HepG2 (cell line): ENCODE measurements around the gene GGACT. TPM values are rescaled to one million over a fixed set of nuclear protein-coding genes. Genes with fewer than 3 reads are reported as not detected.
"Not testable (repeated sequence)": the region's sequence is repeated elsewhere in the genome, so short reads cannot be mapped to it uniquely, and the experiment has no call there.

Source experiments
- ATAC-seq: fragments of 200-7000 bp; cut with Tn5 transposase; 3 replicates; pipeline ENCODE4 v1.9.1; 2020; ENCODE audit warnings: mild to moderate bottlenecking, moderate library complexity
- BruUV-seq: library from RNA; stranded (reverse); fragments of 400-500 nt; replicated peaks from 2 replicates; lab custom pipeline; 2021; lab: Mats Ljungman, UMichigan
- CTCF ChIA-PET: fragments of 300-600 bp; formaldehyde crosslinking; extraction: SDS; loops from one replicate; lab custom pipeline; 2021; ENCODE audit warnings: low total read pairs, inconsistent platforms, low intra/inter-chr PET ratio; lab: Yijun Ruan, JAX
- POLR2A ChIA-PET: fragments of 350-600 bp; sonication (Branson Sonifier 250); formaldehyde crosslinking; loops from one replicate; lab custom pipeline; 2020; ENCODE audit warnings: antibody characterized with exemption, inconsistent platforms; lab: Yijun Ruan, JAX
- DNase-seq: peaks from one replicate; pipeline ENCODE4 v3.0.0-alpha.2; 2015; ENCODE audit warnings: low spot score
- FAIRE-seq: peaks from 3 replicates; lab custom pipeline; 2011; peaks lifted over from hg19 to GRCh38; lab: Jason Lieb, UNC
- H2AFZ ChIP-seq: one replicate; pipeline ENCODE4 v1.6.1; 2011; ENCODE audit warnings: low read length, inconsistent platforms
- H3K27ac ChIP-seq: fragments of 300-600 bp; 3 replicates; pipeline ENCODE4 v1.8.0; 2011; ENCODE audit warnings: mixed run types, mild to moderate bottlenecking, mixed read lengths, low read length, inconsistent platforms; ENCODE audit not compliant: insufficient read depth; ENCODE audit errors: extremely low read length
- H3K27me3 ChIP-seq, 2 experiments: fragments of 200-600 bp in 1 of 2; 2 replicates in 1 of 2; 3 replicates in 1 of 2; pipeline versions ENCODE4 v1.6.0 to v1.8.0; 2011; ENCODE audit warnings: low read length in 2 of 2, mild to moderate bottlenecking in 2 of 2, moderate library complexity in 2 of 2, inconsistent platforms in 1 of 2; ENCODE audit not compliant: insufficient read depth in 2 of 2, control insufficient read depth in 1 of 2
- H3K36me3 ChIP-seq, 2 experiments: fragments of 200-600 bp in 1 of 2; replicated peaks in 1 of 2; 2 replicates in 1 of 2; 3 replicates in 1 of 2; pipeline versions ENCODE4 v1.5.1 to v1.8.0; 2011; ENCODE audit warnings: low read length in 2 of 2, inconsistent platforms in 1 of 2; ENCODE audit not compliant: insufficient read depth in 2 of 2, control insufficient read depth in 1 of 2
- H3K4me1 ChIP-seq: 2 replicates; pipeline ENCODE4 v1.5.1; 2012; ENCODE audit warnings: low read length, inconsistent platforms; ENCODE audit not compliant: insufficient read depth
- H3K4me2 ChIP-seq: 2 replicates; pipeline ENCODE4 v1.6.0; 2011; ENCODE audit warnings: low read depth, low read length, inconsistent platforms
- H3K4me3 ChIP-seq, 3 experiments: fragments of 200-600 bp in 1 of 3; sonication (generic), shearing (Covaris generic) in 1 of 3; replicated peaks in 1 of 3; 2 replicates each; pipeline ENCODE4 v1.5.1; 2011 to 2016; ENCODE audit warnings: low read length in 3 of 3, inconsistent platforms in 2 of 3, low read depth in 2 of 3, mild to moderate bottlenecking in 2 of 3, control low read depth in 1 of 3, mixed read lengths in 1 of 3; ENCODE audit not compliant: insufficient read depth in 1 of 3
- H3K79me2 ChIP-seq: one replicate; pipeline ENCODE4 v1.6.1; 2011; ENCODE audit warnings: low read length, inconsistent platforms; ENCODE audit not compliant: insufficient read depth
- H3K9ac ChIP-seq: 2 replicates; pipeline ENCODE4 v1.6.0; 2011; ENCODE audit warnings: mild to moderate bottlenecking, low read depth, low read length, inconsistent platforms; ENCODE audit not compliant: insufficient read depth
- H3K9me3 ChIP-seq: 2 replicates; pipeline ENCODE4 v1.5.1; 2012; ENCODE audit warnings: mild to moderate bottlenecking, low read length
- H4K20me1 ChIP-seq: 2 replicates; pipeline ENCODE4 v1.6.0; 2011; ENCODE audit warnings: inconsistent platforms, mild to moderate bottlenecking, low read length, moderate library complexity; ENCODE audit not compliant: insufficient read depth
- CBX1 ChIP-seq: IDR thresholded peaks from one replicate; pipeline ENCODE4 v1.6.1; 2016; ENCODE audit warnings: antibody characterized with exemption, low read depth
- GTF2F1 ChIP-seq: fragments of 150-350 bp; IDR thresholded peaks from 2 replicates; pipeline ENCODE4 v1.6.1; 2014; ENCODE audit warnings: low read length
- MTA1 ChIP-seq: sonication (generic); formaldehyde crosslinking; IDR thresholded peaks from 2 replicates; pipeline ENCODE4 v1.4.0; 2020; ENCODE audit warnings: missing genetic modification reagents, mild to moderate bottlenecking, borderline replicate concordance
- NCOA2 ChIP-seq: sonication (generic); formaldehyde crosslinking; IDR thresholded peaks from 2 replicates; pipeline ENCODE4 v1.8.0; 2022; ENCODE audit warnings: inconsistent platforms
- POLR2G ChIP-seq: fragments of 200-400 bp; formaldehyde crosslinking; IDR thresholded peaks from 2 replicates; pipeline ENCODE4 v1.6.1; 2018; ENCODE audit warnings: mild to moderate bottlenecking, low read depth, low read length, moderate library complexity
- SMARCE1 ChIP-seq: fragments of 450-650 bp; IDR thresholded peaks from 2 replicates; pipeline ENCODE4 v1.6.1; 2017; ENCODE audit warnings: borderline replicate concordance
- ZNF205 ChIP-seq: IDR thresholded peaks from 2 replicates; pipeline ENCODE4 v1.6.1; 2018; ENCODE audit warnings: missing biosample characterization, missing genetic modification reagents
- ZNF432 ChIP-seq: sonication (generic); formaldehyde crosslinking; IDR thresholded peaks from 2 replicates; pipeline ENCODE4 v1.5.0; 2020; ENCODE audit warnings: missing genetic modification reagents, mild to moderate bottlenecking, borderline replicate concordance
- ZSCAN9 ChIP-seq: IDR thresholded peaks from 2 replicates; pipeline ENCODE4 v1.6.1; 2016; ENCODE audit warnings: borderline replicate concordance
- WGBS: methylation state at CpG from one replicate; pipeline ENCODE4 v1.1.6; 2017; ENCODE audit warnings: low lambda C conversion rate; 5-methylcytosine and 5-hydroxymethylcytosine counted together
- in situ Hi-C: cut with HindIII; loops from 2 replicates; pipeline ENCODE4 v1.10.0; 2017; ENCODE audit warnings: low pct_unique_long_range_greater_than_20kb; ENCODE audit not compliant: extremely low pct_ligation_motif_present
- intact Hi-C: fragments of 100-400 bp; cut with micrococcal nuclease; formaldehyde crosslinking; loops from one replicate; pipeline ENCODE4 v1.10.0; 2022; ENCODE audit not compliant: unreplicated experiment
- polyA plus RNA-seq, 8 experiments: library from polyadenylated mRNA; depleted of rRNA in 3 of 8; stranded (reverse) in 7 of 8; unstranded in 1 of 8; fragments of >200 nt; fragmentation: Illumina TruSeq in 4 of 8; extraction: Trizol in 4 of 8; gene quantifications; 2 replicates each; pipeline versions ENCODE4 v1.2.1 to v1.2.3, GENCODE V29; 2011 to 2016; ENCODE audit warnings: low read depth in 4 of 8, missing spikeins in 1 of 8, mixed read lengths in 1 of 8; ENCODE audit not compliant: insufficient read depth in 1 of 8
- total RNA-seq, 5 experiments: library from RNA; depleted of rRNA; stranded (reverse); fragments of >200 nt; fragmentation: Illumina TruSeq; extraction: Trizol; gene quantifications; 2 replicates each; pipeline ENCODE4 v1.2.3, GENCODE V29; 2016; ENCODE audit warnings: low read depth in 1 of 5
- TF ChIP-seq, protein P1 (sequence below): sonication (generic); formaldehyde crosslinking; IDR thresholded peaks from 2 replicates; pipeline ENCODE4 v1.8.1; 2023; ENCODE audit warnings: mild to moderate bottlenecking, missing genetic modification reagents, borderline replicate concordance
- TF ChIP-seq, protein P2 (sequence below): sonication (generic); formaldehyde crosslinking; IDR thresholded peaks from 2 replicates; pipeline ENCODE4 v1.8.1; 2023; ENCODE audit warnings: missing genetic modification reagents, mild to moderate bottlenecking, borderline replicate concordance

Gene GGACT
- total and polyA plus RNA-seq, 2 of the 13 experiments (the other 11 are each of a cell fraction or from before 2014, with no cell fraction given): 1.7 to 1.9 TPM

DNA sequence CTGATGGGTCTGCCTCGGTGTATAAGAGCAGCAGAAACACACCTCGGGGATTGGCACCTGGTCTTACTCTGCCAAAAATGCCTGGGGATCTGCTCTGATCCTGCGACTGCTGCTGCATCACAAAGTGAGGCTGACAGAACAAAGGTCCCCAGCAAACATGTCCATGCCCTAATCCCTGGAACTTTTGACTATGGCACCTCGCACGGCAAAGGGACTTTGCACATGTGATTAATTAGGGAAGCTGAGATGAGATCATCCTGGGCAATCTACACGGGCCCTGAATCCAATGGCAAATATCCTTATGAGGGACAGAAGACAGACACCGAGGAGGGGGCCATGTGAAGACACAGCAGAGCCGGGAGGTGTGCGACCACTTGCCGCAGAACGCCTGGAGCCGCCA is 8.5 kb downstream of the GGACT start:
- in situ Hi-C loops: loop anchor here (25.0 kb wide), 1 partner anchor 532 kb away; no protein-coding TSS in a partner anchor
- DNase-seq: no peak
- H3K9me3 ChIP-seq: no peaks in the 10 kb centered on the region
- BruUV-seq: no TSS peak
- FAIRE-seq: no peak
- H3K79me2 ChIP-seq: no peaks in the 10 kb centered on the region
- intact Hi-C loops: no loop called here
- H3K36me3 ChIP-seq: no peaks in the 10 kb centered on the region
- TF ChIP-seq POLR2G (no peak), SMARCE1 (no peak), CBX1 (no peak), ZSCAN9 (CRISPR knock-in tag) (no peak), NCOA2 (no peak), ZNF205 (CRISPR knock-in tag) (no peak), ZNF432 (CRISPR knock-in tag) (no peak), GTF2F1 (no peak), MTA1 (CRISPR knock-in tag) (no peak)
- TF ChIP-seq, protein P1, sequence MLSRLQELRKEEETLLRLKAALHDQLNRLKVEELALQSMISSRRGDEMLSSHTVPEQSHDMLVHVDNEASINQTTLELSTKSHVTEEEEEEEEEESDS (CRISPR knock-in tag): no peak
- TF ChIP-seq, protein P2, sequence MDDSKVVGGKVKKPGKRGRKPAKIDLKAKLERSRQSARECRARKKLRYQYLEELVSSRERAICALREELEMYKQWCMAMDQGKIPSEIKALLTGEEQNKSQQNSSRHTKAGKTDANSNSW (CRISPR knock-in tag): no peak
- no peak for ATAC-seq
- no peak overlapping the region for H2AFZ ChIP-seq
- no peaks in the 10 kb centered on the region for H4K20me1 ChIP-seq
- H3K9ac ChIP-seq: no peak overlapping the region
- no peak overlapping the region for H3K4me2 ChIP-seq
- no peaks in the 10 kb centered on the region for H3K27me3 ChIP-seq
- no peak overlapping the region for H3K27ac ChIP-seq
- 62% methylated on average over 10 of the region's 12 CpGs for WGBS
- H3K4me1 ChIP-seq: peaks cover 12% of the 10 kb centered on the region
- POLR2A ChIA-PET: no interaction called here
- no peak overlapping the region for H3K4me3 ChIP-seq
- CTCF ChIA-PET: no interaction called here

DNA sequence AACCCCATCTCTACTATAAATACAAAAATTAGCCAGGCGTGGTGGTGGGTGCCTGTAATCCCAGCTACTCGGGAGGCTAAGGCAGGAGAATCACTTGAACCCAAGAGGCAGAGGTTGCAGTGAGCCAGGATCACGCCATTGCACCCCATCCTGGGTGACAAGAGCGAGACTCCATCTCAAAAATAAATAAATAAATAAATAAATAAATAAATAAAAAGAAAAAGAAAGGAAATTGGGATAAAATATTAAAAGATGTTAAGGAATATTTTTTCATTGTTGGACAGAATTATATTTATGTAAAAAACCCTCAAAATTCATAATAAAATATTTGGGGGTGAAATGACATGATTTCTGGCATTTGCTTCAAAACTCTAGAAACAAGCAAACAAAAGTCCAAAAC is 11.3 kb downstream of the GGACT start:
- H3K27me3 ChIP-seq, H3K4me3 ChIP-seq, FAIRE-seq, H3K27ac ChIP-seq, CTCF ChIA-PET, DNase-seq, intact Hi-C loops, POLR2A ChIA-PET, H4K20me1 ChIP-seq, BruUV-seq, ATAC-seq, H3K9ac ChIP-seq, H3K9me3 ChIP-seq, H2AFZ ChIP-seq, H3K79me2 ChIP-seq, H3K4me2 ChIP-seq, H3K36me3 ChIP-seq: not testable (repeated sequence)
- H3K4me1 ChIP-seq: peaks cover 14% of the 10 kb centered on the region
- WGBS: 83% methylated on average over 4 of the region's 4 CpGs
- in situ Hi-C loops: loop anchor here (25.0 kb wide), 1 partner anchor 535 kb away; no protein-coding TSS in a partner anchor
